DMS53 (cell line): Measurements from ENCODE around the gene MAP2K5.

Experiments used
- DNase-seq: peaks from one replicate; lab custom pipeline; 2025; lab: John Stamatoyannopoulos, UW

Gene MAP2K5

GRCh38 chr15:67824976-67825880 is 282.7 kb downstream of the MAP2K5 start, which contains the start of gene SKOR1:
SKOR1 (plus strand) TSS chr15:67825509; CDS start chr15:67825603, 94 bp downstream.
- DNase-seq: peak; percentile 49

- DNase-seq: peak; percentile 51
Observed at GRCh38 chr15:67825881-67826716, 283.6 kb downstream of the MAP2K5 start.

- DNase-seq: peak; percentile 18
Observed at GRCh38 chr15:67826717-67827561, 284.4 kb downstream of the MAP2K5 start.

GRCh38 chr15:67827562-67828277 is 285.2 kb downstream of the MAP2K5 start:
- peak; percentile 11 for DNase-seq

- peak; percentile 27 for DNase-seq
Observed at GRCh38 chr15:67828278-67828968, 285.9 kb downstream of the MAP2K5 start.

- DNase-seq: peak; percentile 27
Observed at GRCh38 chr15:67828969-67829646, 286.6 kb downstream of the MAP2K5 start.

- no peak for DNase-seq
Observed at GRCh38 chr15:67829647-67830504, 287.4 kb downstream of the MAP2K5 start.

- no peak for DNase-seq
Observed at GRCh38 chr15:67831363-67831762, 288.9 kb downstream of the MAP2K5 start.

GRCh38 chr15:67832031-67832551 is 289.6 kb downstream of the MAP2K5 start:
- DNase-seq: peak; percentile 49

- peak; percentile 43 for DNase-seq
Observed at GRCh38 chr15:67832897-67833709, 290.6 kb downstream of the MAP2K5 start.

GRCh38 chr15:67833710-67834511 is 291.4 kb downstream of the MAP2K5 start:
- peak; percentile 75 for DNase-seq

GRCh38 chr15:67834581-67835296 is 292.2 kb downstream of the MAP2K5 start:
- DNase-seq: peak; percentile 55

- DNase-seq: peak; percentile 57
Observed at GRCh38 chr15:67835297-67836133, 293.0 kb downstream of the MAP2K5 start.

- DNase-seq: peak; percentile 58
Observed at GRCh38 chr15:67836134-67836455, 293.6 kb downstream of the MAP2K5 start.

- peak; percentile 63 for DNase-seq
Observed at GRCh38 chr15:67836477-67836876, 294.0 kb downstream of the MAP2K5 start.
